Stomach (tissue), 9 donors: ENCODE data around the gene TTF2. TPM values are rescaled to one million over a fixed set of nuclear protein-coding genes. Genes with fewer than 3 reads are reported as not detected.

Experiments
- DNase-seq, 2 donors: peaks; one replicate each; pipeline versions ENCODE4 v3.0.0 to v3.0.0-alpha.2; 2013 to 2019
- H3K27ac ChIP-seq, 5 donors: fragments of 200-600 bp in 4 of 5; sonication (generic) in 4 of 5; one replicate each; pipeline ENCODE4 v1.5.1; 2013 to 2019; ENCODE audit warnings: mild to moderate bottlenecking in 1 of 5, moderate library complexity in 1 of 5
- H3K27me3 ChIP-seq, 3 donors: fragments of 200-600 bp; sonication (generic); one replicate each; pipeline ENCODE4 v1.5.1; 2017 to 2019; ENCODE audit warnings: mixed run types in 1 of 3
- H3K36me3 ChIP-seq, 4 donors: fragments of 200-600 bp; sonication (generic); 1 replicate in 3 of 4; 2 replicates in 1 of 4; pipeline ENCODE4 v1.5.1; 2016 to 2019
- H3K4me1 ChIP-seq, 4 donors: fragments of 200-600 bp; sonication (generic); one replicate each; pipeline ENCODE4 v1.5.1; 2016 to 2019
- H3K4me3 ChIP-seq, 4 donors: fragments of 200-600 bp; sonication (generic) in 3 of 4; one replicate each; pipeline ENCODE4 v1.5.1; 2016 to 2019; ENCODE audit warnings: mild to moderate bottlenecking in 1 of 4
- H3K9me3 ChIP-seq, 4 donors: fragments of 200-600 bp; sonication (generic); one replicate each; pipeline ENCODE4 v1.5.1; 2016 to 2019
- EP300 ChIP-seq: sonication (generic); formaldehyde crosslinking; IDR thresholded peaks from one replicate; pipeline ENCODE4 v1.6.1; 2017; ENCODE audit warnings: antibody characterized with exemption
- POLR2A ChIP-seq, 4 donors: fragments of 450-650 bp; IDR thresholded peaks; one replicate each; pipeline ENCODE4 v1.6.1; 2016; ENCODE audit warnings: antibody characterized with exemption in 4 of 4, control low read depth in 2 of 4, mild to moderate bottlenecking in 1 of 4, moderate library complexity in 1 of 4
- POLR2AphosphoS5 ChIP-seq, 3 donors: sonication (generic); formaldehyde crosslinking; IDR thresholded peaks; one replicate each; pipeline ENCODE4 v1.6.1; 2016; ENCODE audit warnings: antibody characterized with exemption in 3 of 3
- WGBS, 5 donors: extraction: QIAGEN DNeasy Blood & Tissue Kit in 3 of 5; methylation state at CpG; one replicate each; pipeline versions ENCODE4 v1.1.5 to v1.1.7; 2013 to 2018; 5-methylcytosine and 5-hydroxymethylcytosine counted together
- intact Hi-C: fragments of 100-400 bp; cut with DNase I; formaldehyde crosslinking; loops from one replicate; pipeline ENCODE4 v1.15.1; 2023; ENCODE audit warnings: low total_unique reads
- polyA plus RNA-seq, 3 donors: library from polyadenylated mRNA; stranded (reverse); fragments of 200-250 nt; gene quantifications; one replicate each; pipeline ENCODE4 v1.2.3, GENCODE V29; 2013
- total RNA-seq, 5 donors: library from RNA; depleted of rRNA; stranded (reverse); fragments of >200 nt; gene quantifications; one replicate each; pipeline versions ENCODE4 v1.1.0 to v1.2.3, GENCODE V29; 2014 to 2016
- TF ChIP-seq, protein P1 (sequence below), 7 experiments: fragments of 450-650 bp in 4 of 7; fragments of 200-600 bp in 3 of 7; sonication (generic) in 3 of 7; IDR thresholded peaks; one replicate each; pipeline ENCODE4 v1.5.1; 2016 to 2019; ENCODE audit warnings: antibody characterized with exemption in 7 of 7, control low read depth in 2 of 7, mild to moderate bottlenecking in 1 of 7
- donor health status: healthy with polysubstance abuse.
- donor health status: Bipolar disorder and iron deficiency.
- donor health status: healthy.

The TTF2 gene
- total and polyA plus RNA-seq, 8 donors, result 1.7 to 58.7 (median 10.7) TPM

DNA sequence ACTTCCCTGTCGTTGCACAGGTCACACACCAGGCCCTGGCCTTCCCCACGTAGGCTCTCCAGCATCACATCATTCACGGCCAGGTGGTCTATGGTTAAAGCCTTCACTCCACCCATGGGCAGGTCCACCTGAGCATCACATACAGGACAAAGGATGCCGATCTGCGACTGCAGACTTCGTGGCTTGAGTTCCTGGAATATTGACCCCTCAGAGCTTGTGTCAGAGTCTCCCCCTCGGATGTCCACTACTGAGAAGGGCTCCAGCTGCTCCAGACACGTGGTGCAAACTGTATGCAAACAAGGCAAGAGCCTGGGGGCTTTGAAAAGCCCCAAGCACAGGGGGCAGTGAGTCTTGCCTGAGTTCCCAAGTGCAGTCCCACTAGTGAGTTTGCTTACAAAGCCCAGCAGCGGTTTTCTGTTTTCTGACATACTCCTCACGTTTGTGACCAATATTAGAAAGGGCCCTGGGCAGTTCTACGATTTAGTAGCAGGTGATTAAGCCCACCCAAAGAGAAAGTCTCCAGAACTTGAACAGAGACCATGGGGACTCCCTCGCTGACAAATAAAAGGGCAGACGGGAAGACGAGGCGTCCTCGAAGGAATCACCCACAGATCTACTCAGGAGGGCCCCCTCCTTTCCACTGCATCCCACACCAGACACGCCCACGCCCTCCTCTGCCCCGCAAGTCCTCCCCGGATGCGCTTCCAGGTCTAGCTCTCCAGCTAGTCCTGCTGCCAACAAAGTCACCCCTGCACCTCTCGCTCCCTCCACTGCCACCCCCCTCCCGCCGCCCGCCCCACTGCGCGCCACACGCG is 60.9 kb downstream of the TTF2 start:
- peak in 1 of 2 donors; percentile 31 for DNase-seq
- Histone ChIP-seq H3K9me3 (no peaks in the 10 kb centered on the region), H3K27ac (peak overlapping the region; percentile 86 to 94 (median 91)), H3K27me3 (no peaks in the 10 kb centered on the region), H3K4me1 (peaks cover 5 to 28% (median 25%) of the 10 kb centered on the region in 4 donors), H3K36me3 (peaks cover 0 to 4% (median 0%) of the 10 kb centered on the region in 4 donors), H3K4me3 (peak overlapping the region; percentile 69 to 81 (median 76))
- 11 to 20% (median 13%) methylated on average over 16 to 29 of the region's 29 CpGs for WGBS, 5 donors
- intact Hi-C loops, result no loop called here
- TF ChIP-seq EP300 (no peak), POLR2A (IDR thresholded peaks at IDR 0.05) (no peak), POLR2AphosphoS5 (IDR thresholded peaks at IDR 0.05) (no peak)
- TF ChIP-seq, protein P1, sequence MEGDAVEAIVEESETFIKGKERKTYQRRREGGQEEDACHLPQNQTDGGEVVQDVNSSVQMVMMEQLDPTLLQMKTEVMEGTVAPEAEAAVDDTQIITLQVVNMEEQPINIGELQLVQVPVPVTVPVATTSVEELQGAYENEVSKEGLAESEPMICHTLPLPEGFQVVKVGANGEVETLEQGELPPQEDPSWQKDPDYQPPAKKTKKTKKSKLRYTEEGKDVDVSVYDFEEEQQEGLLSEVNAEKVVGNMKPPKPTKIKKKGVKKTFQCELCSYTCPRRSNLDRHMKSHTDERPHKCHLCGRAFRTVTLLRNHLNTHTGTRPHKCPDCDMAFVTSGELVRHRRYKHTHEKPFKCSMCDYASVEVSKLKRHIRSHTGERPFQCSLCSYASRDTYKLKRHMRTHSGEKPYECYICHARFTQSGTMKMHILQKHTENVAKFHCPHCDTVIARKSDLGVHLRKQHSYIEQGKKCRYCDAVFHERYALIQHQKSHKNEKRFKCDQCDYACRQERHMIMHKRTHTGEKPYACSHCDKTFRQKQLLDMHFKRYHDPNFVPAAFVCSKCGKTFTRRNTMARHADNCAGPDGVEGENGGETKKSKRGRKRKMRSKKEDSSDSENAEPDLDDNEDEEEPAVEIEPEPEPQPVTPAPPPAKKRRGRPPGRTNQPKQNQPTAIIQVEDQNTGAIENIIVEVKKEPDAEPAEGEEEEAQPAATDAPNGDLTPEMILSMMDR (IDR thresholded peaks at IDR 0.05), result no peak

DNA sequence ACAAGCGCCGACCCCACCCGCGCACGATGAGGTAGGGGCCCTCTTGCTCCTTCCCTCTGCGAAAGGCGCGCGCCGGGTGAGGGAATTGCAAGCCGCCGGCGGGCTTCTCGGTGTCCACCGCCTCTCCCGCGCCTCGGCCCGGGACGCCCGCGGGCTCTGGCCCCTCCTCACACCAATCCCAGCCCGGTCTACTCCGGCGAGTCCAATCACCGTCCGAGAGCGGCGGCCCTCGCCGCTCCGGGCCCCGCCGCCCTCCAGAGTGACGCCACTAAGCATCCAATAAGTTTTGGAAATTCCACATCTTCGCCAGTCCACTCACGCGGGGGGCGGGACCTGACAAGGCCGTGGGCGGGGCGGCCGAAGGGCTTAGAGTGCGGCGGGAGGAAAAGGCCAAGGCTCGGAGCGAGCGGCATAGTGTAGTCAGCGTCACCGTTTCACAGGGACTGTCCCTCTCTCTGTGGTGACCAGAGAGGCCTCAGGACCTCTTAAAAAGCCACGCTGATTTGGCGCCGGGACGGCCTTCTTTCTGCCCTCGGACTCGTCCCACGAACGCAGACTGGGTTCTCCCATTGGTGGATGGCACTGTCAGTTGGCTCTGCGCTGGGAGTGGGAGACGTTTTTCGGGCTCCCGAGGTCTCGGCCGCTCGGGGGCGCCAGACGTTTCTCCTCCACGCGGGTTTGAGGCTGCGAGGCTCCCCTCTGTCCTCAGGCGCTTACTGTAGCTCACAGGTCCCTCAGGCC is 61.6 kb downstream of the TTF2 start, which contains the start of gene TRIM45:
Gene TRIM45, minus strand, starts transcription at position 161 of the 741 bp plus-strand sequence. CDS start 548 bp downstream, outside the sequence.
- WGBS, 5 donors, result 0 to 1% (median 0%) methylated on average over 34 to 71 of the region's 71 CpGs
- Histone ChIP-seq H3K4me3 (peak within 1 kb of the TSS; percentile 69 to 81 (median 76)), H3K27me3 (no peaks in the 10 kb centered on the region), H3K27ac (peak within 1 kb of the TSS; percentile 86 to 94 (median 91)), H3K9me3 (no peaks in the 10 kb centered on the region), H3K36me3 (no peaks in the 10 kb centered on the region), H3K4me1 (peaks cover 5 to 28% (median 25%) of the 10 kb centered on the region in 4 donors)
- intact Hi-C loops, result no loop called here
- peak; percentile 97 to 98 for DNase-seq
- TF ChIP-seq POLR2A (IDR thresholded peaks at IDR 0.05) (peak in 1 of 4 donors; percentile 18), POLR2AphosphoS5 (IDR thresholded peaks at IDR 0.05) (peak in 2 of 3 donors; percentile 30 to 64), EP300 (no peak)
- TF ChIP-seq, protein P1 (IDR thresholded peaks at IDR 0.05), result peak in 5 of 7 experiments; percentile 57 to 76 (median 58)

DNA sequence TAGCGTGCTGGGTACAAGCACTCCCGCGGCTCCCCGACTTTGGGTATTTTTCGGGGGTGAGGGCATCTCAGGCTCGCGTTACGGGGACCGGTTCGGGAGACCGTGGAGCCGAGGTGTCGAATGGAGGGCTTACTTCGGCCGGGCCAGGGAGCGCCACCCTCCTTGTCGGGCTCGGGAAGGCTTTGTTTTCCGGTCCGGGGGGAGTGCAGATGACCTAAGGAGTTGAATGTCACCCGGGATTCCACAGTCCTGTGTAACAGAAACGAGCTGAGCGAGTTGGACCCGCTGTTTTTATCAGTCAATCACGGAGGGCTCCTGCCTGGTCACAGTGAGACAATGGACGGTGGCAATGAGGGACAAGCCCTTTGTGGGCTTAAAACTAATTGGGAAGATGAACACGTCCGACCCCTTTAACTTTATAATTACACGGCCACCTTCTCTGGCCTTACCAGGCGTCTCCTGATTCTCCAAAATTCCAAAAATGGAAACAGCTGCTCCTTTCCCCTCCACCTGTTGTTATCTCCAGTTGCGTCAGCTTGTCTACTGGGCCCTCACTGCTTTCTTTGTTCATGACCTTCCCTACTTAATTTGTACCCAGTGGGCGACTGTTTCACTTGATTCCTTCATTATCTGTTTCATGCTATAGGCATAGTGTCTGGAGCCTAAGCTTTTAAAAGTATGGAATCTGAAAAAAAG is 62.4 kb downstream of the TTF2 start:
- intact Hi-C loops, result no loop called here
- Histone ChIP-seq H3K4me3 (peak overlapping the region; percentile 69 to 81 (median 76)), H3K36me3 (no peaks in the 10 kb centered on the region), H3K9me3 (no peaks in the 10 kb centered on the region), H3K27me3 (no peaks in the 10 kb centered on the region), H3K4me1 (peaks cover 5 to 28% (median 24%) of the 10 kb centered on the region in 4 donors), H3K27ac (peak overlapping the region; percentile 86 to 94 (median 91))
- no peak for DNase-seq
- no peak for TF ChIP-seq POLR2AphosphoS5 (IDR thresholded peaks at IDR 0.05)
- TF ChIP-seq, protein P1 (IDR thresholded peaks at IDR 0.05), result peak in 2 of 7 experiments; percentile 13 to 18
- WGBS, 5 donors, result 22 to 31% (median 24%) methylated on average over 25 to 32 of the region's 32 CpGs

DNA sequence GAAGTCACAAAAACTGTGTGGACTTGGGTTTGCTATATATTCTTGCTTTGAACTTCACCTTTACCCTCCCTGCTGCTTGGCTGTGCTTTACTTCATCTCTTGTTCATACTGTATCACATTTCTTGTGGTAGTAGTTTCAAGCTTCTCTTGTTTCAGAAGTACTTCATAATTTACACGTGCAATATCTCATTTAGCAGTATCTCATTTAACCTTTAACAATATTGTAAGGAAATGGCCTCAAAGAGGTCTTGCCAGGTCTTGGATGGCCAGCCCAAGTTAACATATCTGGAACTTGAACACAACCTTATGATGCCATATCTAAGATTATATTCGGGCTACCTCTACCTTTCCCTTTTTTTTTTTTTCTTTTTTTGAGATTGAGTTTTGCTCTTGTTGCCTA is 63.1 kb downstream of the TTF2 start:
- Histone ChIP-seq H3K4me1 (peaks cover 5 to 26% (median 24%) of the 10 kb centered on the region in 4 donors), H3K27me3 (no peaks in the 10 kb centered on the region), H3K9me3 (no peaks in the 10 kb centered on the region), H3K4me3 (no peak overlapping the region), H3K27ac (no peak overlapping the region), H3K36me3 (no peaks in the 10 kb centered on the region)
- TF ChIP-seq POLR2A (IDR thresholded peaks at IDR 0.05) (no peak), POLR2AphosphoS5 (IDR thresholded peaks at IDR 0.05) (no peak), EP300 (no peak)
- TF ChIP-seq, protein P1 (IDR thresholded peaks at IDR 0.05), result no peak
- DNase-seq, result no peak
- 78 to 93% (median 89%) methylated on average over 2 of the region's 2 CpGs for WGBS, 5 donors
- intact Hi-C loops, result no loop called here
